Keratinocyte (primary cell): Measurements from ENCODE around the gene CCDC200.

Source experiments
- CTCF ChIP-seq, 3 experiments: IDR thresholded peaks in 1 of 3; conservative IDR thresholded peaks in 1 of 3; optimal IDR thresholded peaks in 1 of 3; 2 replicates in 2 of 3; 3 replicates in 1 of 3; pipeline versions ENCODE3 to v1.5.1; 2011; ENCODE audit warnings: low read length in 3 of 3, mild to moderate bottlenecking in 3 of 3, moderate library complexity in 2 of 3, control low read depth in 1 of 3, inconsistent platforms in 1 of 3; ENCODE audit not compliant: insufficient read depth in 2 of 3; ENCODE audit errors: extremely low read depth in 1 of 3
- EZH2 ChIP-seq: IDR thresholded peaks from one replicate; pipeline ENCODE4 v1.6.1; 2012; ENCODE audit warnings: inconsistent platforms, mild to moderate bottlenecking, low read length, moderate library complexity

- TF ChIP-seq CTCF (optimal IDR thresholded peaks at IDR 0.05 in 1 of 3, IDR thresholded peaks at IDR 0.05 in 1 of 3, conservative IDR thresholded peaks at IDR 0.05 in 1 of 3; ENCODE audit: extremely low read depth in 1 of 3, insufficient read depth in 2 of 3, low read length in 3 of 3) (no peak), EZH2 (no peak)
Measured at GRCh38 chr17:43219746-43220380, 8.6 kb downstream of the CCDC200 start.
